Karpas-422 (cell line): Measurements from ENCODE around the gene CD14. TPM values are rescaled to one million over a fixed set of nuclear protein-coding genes. Genes with fewer than 3 reads are reported as not detected.
"Not testable (repeated sequence)": the region's sequence is repeated elsewhere in the genome, so short reads cannot be mapped to it uniquely, and the experiment has no call there.

Experiments
- DNase-seq: peaks from one replicate; pipeline ENCODE4 v3.0.0-alpha.2; 2015
- H2AFZ ChIP-seq: fragments of 200-600 bp; sonication (generic); 2 replicates; pipeline ENCODE4 v1.6.1; 2014; ENCODE audit warnings: antibody characterized with exemption, low read length, mixed read lengths
- H3K27ac ChIP-seq: fragments of 200-600 bp; sonication (generic); 2 replicates; pipeline ENCODE4 v1.5.1; 2014; ENCODE audit warnings: mild to moderate bottlenecking, low read length, moderate library complexity
- H3K27me3 ChIP-seq: fragments of 200-600 bp; sonication (generic); 2 replicates; pipeline ENCODE4 v1.6.1; 2014; ENCODE audit warnings: low read length, mixed read lengths
- H3K36me3 ChIP-seq: fragments of 200-600 bp; sonication (generic); 2 replicates; pipeline ENCODE4 v1.6.1; 2014; ENCODE audit warnings: low read length, mixed read lengths; ENCODE audit not compliant: insufficient read depth
- H3K4me1 ChIP-seq: fragments of 200-600 bp; sonication (generic); 2 replicates; pipeline ENCODE4 v1.6.1; 2014; ENCODE audit warnings: mild to moderate bottlenecking, low read length, mixed read lengths
- H3K4me2 ChIP-seq: fragments of 200-600 bp; sonication (generic); 2 replicates; pipeline ENCODE4 v1.6.1; 2014; ENCODE audit warnings: low read length, low read depth, mild to moderate bottlenecking; ENCODE audit not compliant: poor library complexity, severe bottlenecking
- H3K4me3 ChIP-seq: fragments of 200-600 bp; sonication (generic); 2 replicates; pipeline ENCODE4 v1.5.1; 2014; ENCODE audit warnings: mild to moderate bottlenecking, antibody characterized with exemption, low read length, mixed read lengths
- H3K79me2 ChIP-seq: fragments of 200-600 bp; sonication (generic); 2 replicates; pipeline ENCODE4 v1.6.1; 2014; ENCODE audit warnings: mild to moderate bottlenecking, low read length, mixed read lengths
- H3K9ac ChIP-seq: fragments of 200-600 bp; sonication (generic); 2 replicates; pipeline ENCODE4 v1.6.0; 2014; ENCODE audit warnings: low read length
- H3K9me2 ChIP-seq: fragments of 200-600 bp; sonication (generic), shearing (Covaris generic); replicated peaks from 2 replicates; pipeline ENCODE4 v1.6.0; 2014; ENCODE audit warnings: mild to moderate bottlenecking, low read length, moderate library complexity; ENCODE audit not compliant: insufficient read depth
- H3K9me3 ChIP-seq: fragments of 300-700, 200-600 bp; sonication (generic); 2 replicates; pipeline ENCODE4 v1.6.1; 2014; ENCODE audit warnings: low read length, mixed read lengths
- H4K20me1 ChIP-seq: fragments of 200-600 bp; sonication (generic); 2 replicates; pipeline ENCODE4 v1.6.1; 2014; ENCODE audit warnings: mild to moderate bottlenecking, antibody characterized with exemption, low read length, low read depth; ENCODE audit not compliant: insufficient read depth
- total RNA-seq: library from RNA; depleted of rRNA; stranded (reverse); fragments of >200 nt; shearing (Covaris generic); gene quantifications from 2 replicates; pipeline ENCODE4 v1.2.3, GENCODE V29; 2014; ENCODE audit warnings: low replicate concordance

CD14 gene
- total RNA-seq, 1 experiment from 2014 or later = not detected

DNA sequence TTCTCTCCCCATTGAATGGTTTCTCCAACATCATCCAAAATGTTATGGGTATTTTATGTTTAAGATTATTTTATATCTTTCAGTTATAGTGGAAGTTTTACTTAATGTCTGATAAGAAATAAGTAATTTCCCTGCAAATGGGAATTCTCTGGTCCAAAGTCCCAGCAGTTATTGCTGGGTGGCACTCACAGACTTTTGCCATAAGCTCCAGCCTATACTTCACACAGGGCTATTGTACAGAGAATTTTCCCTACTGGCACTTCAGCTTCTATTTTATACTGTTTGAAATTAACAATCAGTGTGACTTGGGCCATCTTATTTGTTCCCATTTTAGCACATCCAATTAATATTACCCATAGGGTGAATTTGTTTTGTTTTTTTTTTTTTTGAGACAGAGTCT, 32.9 kb downstream of the CD14 start:
- Histone ChIP-seq H3K36me3 (no peaks in the 10 kb centered on the region), H3K27me3 (no peaks in the 10 kb centered on the region), H3K79me2 (no peaks in the 10 kb centered on the region), H3K9me2 (no peaks in the 10 kb centered on the region), H2AFZ (no peak overlapping the region), H3K4me3 (no peak overlapping the region), H3K9ac (no peak overlapping the region), H3K4me2 (no peak overlapping the region), H3K9me3 (no peaks in the 10 kb centered on the region), H4K20me1 (no peaks in the 10 kb centered on the region), H3K4me1 (no peaks in the 10 kb centered on the region), H3K27ac (no peak overlapping the region)
- no peak for DNase-seq

- H3K9me2 ChIP-seq = no peaks in the 10 kb centered on the region
- no peaks in the 10 kb centered on the region for H3K36me3 ChIP-seq
- H3K4me2 ChIP-seq = no peak overlapping the region
- DNase-seq = no peak
- no peak overlapping the region for H3K27ac ChIP-seq
- H3K9ac ChIP-seq = no peak overlapping the region
- H3K27me3 ChIP-seq = no peaks in the 10 kb centered on the region
- H3K79me2 ChIP-seq = no peaks in the 10 kb centered on the region
- no peak overlapping the region for H2AFZ ChIP-seq
- H3K4me1 ChIP-seq = no peaks in the 10 kb centered on the region
- H3K4me3 ChIP-seq = no peak overlapping the region
- H3K9me3 ChIP-seq = no peaks in the 10 kb centered on the region
- no peaks in the 10 kb centered on the region for H4K20me1 ChIP-seq
Observed at GRCh38 chr5:140598836-140599235, 34.1 kb downstream of the CD14 start.

- H4K20me1 ChIP-seq = no peaks in the 10 kb centered on the region
- no peaks in the 10 kb centered on the region for H3K9me2 ChIP-seq
- H3K4me2 ChIP-seq = no peak overlapping the region
- H3K36me3 ChIP-seq = no peaks in the 10 kb centered on the region
- H3K27me3 ChIP-seq = no peaks in the 10 kb centered on the region
- no peak for DNase-seq
- H3K4me3 ChIP-seq = no peak overlapping the region
- no peaks in the 10 kb centered on the region for H3K79me2 ChIP-seq
- no peaks in the 10 kb centered on the region for H3K4me1 ChIP-seq
- H3K9ac ChIP-seq = no peak overlapping the region
- no peak overlapping the region for H3K27ac ChIP-seq
- no peak overlapping the region for H2AFZ ChIP-seq
- H3K9me3 ChIP-seq = no peaks in the 10 kb centered on the region
Observed at GRCh38 chr5:140596321-140596741, 36.6 kb downstream of the CD14 start.

DNA sequence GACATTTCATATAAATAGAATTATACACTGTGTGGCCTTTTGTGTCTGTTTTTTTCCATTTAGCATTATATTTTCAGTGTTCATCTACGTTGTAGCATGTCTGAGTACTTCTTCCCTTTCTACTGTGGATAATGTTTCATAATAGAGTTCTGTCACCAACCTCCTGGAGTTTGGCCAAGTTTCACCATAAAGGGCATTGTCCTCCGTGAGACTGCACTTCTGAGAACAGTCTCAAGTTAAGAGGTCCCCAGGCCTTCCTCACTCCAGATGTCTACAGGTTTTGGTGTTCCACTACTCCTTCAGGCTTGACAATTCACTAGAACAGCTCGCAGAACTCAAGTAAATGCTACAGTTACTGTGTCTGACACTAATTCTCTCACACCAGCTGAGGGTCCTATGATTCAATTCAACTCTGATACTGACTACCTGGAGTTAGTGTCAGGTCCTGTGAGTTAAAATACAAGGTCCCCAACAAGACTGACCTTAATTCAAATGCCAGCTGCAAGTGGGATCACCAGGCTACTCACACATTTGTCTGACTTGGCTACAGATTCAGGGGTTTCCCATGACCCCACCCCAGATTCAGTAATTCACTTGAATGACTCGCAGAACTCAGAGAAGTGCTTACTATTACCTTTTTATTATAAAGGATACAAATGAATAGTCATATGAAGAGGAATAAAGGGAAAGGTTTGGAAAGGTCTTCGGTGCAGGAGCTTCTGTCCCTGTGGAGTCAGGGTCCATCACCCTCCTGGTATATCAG, 37.3 kb downstream of the CD14 start:
- H3K4me3 ChIP-seq = no peak overlapping the region
- H3K9ac ChIP-seq = no peak overlapping the region
- no peaks in the 10 kb centered on the region for H3K9me2 ChIP-seq
- no peak overlapping the region for H3K4me2 ChIP-seq
- H3K79me2 ChIP-seq = no peaks in the 10 kb centered on the region
- no peak overlapping the region for H3K27ac ChIP-seq
- H3K27me3 ChIP-seq = no peaks in the 10 kb centered on the region
- no peak overlapping the region for H2AFZ ChIP-seq
- no peak for DNase-seq
- H3K4me1 ChIP-seq = no peaks in the 10 kb centered on the region
- no peaks in the 10 kb centered on the region for H4K20me1 ChIP-seq
- no peaks in the 10 kb centered on the region for H3K9me3 ChIP-seq
- H3K36me3 ChIP-seq = no peaks in the 10 kb centered on the region

DNA sequence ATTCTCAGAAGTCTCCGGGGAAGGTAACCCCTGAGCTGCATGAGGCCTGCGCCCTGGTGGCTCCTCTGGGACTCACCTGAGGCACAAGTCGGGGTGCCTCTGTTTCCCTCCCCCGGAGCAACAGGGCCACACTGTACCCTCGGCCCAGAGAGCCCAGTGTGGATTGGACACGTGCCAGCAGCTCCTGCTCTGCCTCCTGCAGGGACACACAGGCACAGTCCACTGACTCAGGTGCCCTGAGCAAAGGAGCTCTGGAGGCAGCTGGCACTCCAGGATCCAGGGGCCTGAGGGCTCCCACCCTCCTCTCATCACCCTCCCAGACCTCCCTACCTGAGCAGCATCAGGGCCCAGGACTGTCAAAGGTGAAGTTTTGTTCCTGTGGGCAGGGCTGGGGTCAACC, 38.8 kb downstream of the CD14 start:
- H3K79me2 ChIP-seq = no peaks in the 10 kb centered on the region
- no peak overlapping the region for H3K9ac ChIP-seq
- H3K36me3 ChIP-seq = no peaks in the 10 kb centered on the region
- no peak for DNase-seq
- no peaks in the 10 kb centered on the region for H3K4me1 ChIP-seq
- no peak overlapping the region for H3K27ac ChIP-seq
- H3K27me3 ChIP-seq = no peaks in the 10 kb centered on the region
- no peak overlapping the region for H2AFZ ChIP-seq
- H4K20me1 ChIP-seq = no peaks in the 10 kb centered on the region
- no peaks in the 10 kb centered on the region for H3K9me2 ChIP-seq
- H3K4me3 ChIP-seq = no peak overlapping the region
- no peaks in the 10 kb centered on the region for H3K9me3 ChIP-seq
- no peak overlapping the region for H3K4me2 ChIP-seq

GRCh38 chr5:140593070-140593469, 39.9 kb downstream of the CD14 start:
- H3K4me1 ChIP-seq, H3K9ac ChIP-seq, H2AFZ ChIP-seq, H3K27me3 ChIP-seq, H3K4me2 ChIP-seq, DNase-seq, H3K9me2 ChIP-seq, H3K36me3 ChIP-seq, H4K20me1 ChIP-seq, H3K9me3 ChIP-seq, H3K4me3 ChIP-seq, H3K79me2 ChIP-seq, H3K27ac ChIP-seq: not testable (repeated sequence)

- no peak for DNase-seq
- Histone ChIP-seq H3K36me3 (no peaks in the 10 kb centered on the region), H3K4me1 (no peaks in the 10 kb centered on the region), H2AFZ (no peak overlapping the region), H3K4me2 (no peak overlapping the region), H3K27me3 (no peaks in the 10 kb centered on the region), H3K9me2 (no peaks in the 10 kb centered on the region), H3K4me3 (no peak overlapping the region), H3K9ac (no peak overlapping the region), H3K79me2 (no peaks in the 10 kb centered on the region), H4K20me1 (no peaks in the 10 kb centered on the region), H3K9me3 (no peaks in the 10 kb centered on the region), H3K27ac (no peak overlapping the region)
Observed at GRCh38 chr5:140591747-140592372, 41.1 kb downstream of the CD14 start.

- Histone ChIP-seq H3K27ac (no peak overlapping the region), H3K27me3 (no peaks in the 10 kb centered on the region), H3K79me2 (no peaks in the 10 kb centered on the region)
Observed at GRCh38 chr5:140590861-140591260, 42.1 kb downstream of the CD14 start.

More at GRCh38 chr5:140590861-140591260, 42.1 kb downstream of the CD14 start:
- Histone ChIP-seq H3K4me2 (no peak overlapping the region), H3K9me3 (no peaks in the 10 kb centered on the region), H3K4me3 (no peak overlapping the region), H4K20me1 (no peaks in the 10 kb centered on the region), H3K9ac (no peak overlapping the region), H3K9me2 (no peaks in the 10 kb centered on the region), H3K4me1 (no peaks in the 10 kb centered on the region), H2AFZ (no peak overlapping the region), H3K36me3 (no peaks in the 10 kb centered on the region)
- no peak for DNase-seq
